Tibial nerve (tissue), 3 donors: ENCODE data around the gene MORN3.

Source experiments
- CTCF ChIP-seq, 5 experiments: fragments of 200-600 bp in 3 of 5; fragments of 450-650 bp in 2 of 5; sonication (generic) in 3 of 5; IDR thresholded peaks; one replicate each; pipeline ENCODE4 v1.5.1; 2016 to 2019; ENCODE audit warnings: antibody characterized with exemption in 5 of 5, mild to moderate bottlenecking in 3 of 5, moderate library complexity in 2 of 5
- POLR2A ChIP-seq, 2 donors: fragments of 450-650 bp; IDR thresholded peaks; one replicate each; pipeline ENCODE4 v1.6.1; 2017; ENCODE audit warnings: antibody characterized with exemption in 2 of 2, mild to moderate bottlenecking in 2 of 2, moderate library complexity in 2 of 2

- no peak for TF ChIP-seq CTCF (IDR thresholded peaks at IDR 0.05)
- no peak for TF ChIP-seq POLR2A (IDR thresholded peaks at IDR 0.05)
Measured at GRCh38 chr12:121702944-121703343, 33.5 kb upstream of the MORN3 start.
